GM18526 (cell line): ENCODE data around the gene GPSM1.

Experiments used
- POLR2A ChIP-seq: IDR thresholded peaks from 3 replicates; pipeline ENCODE4 v1.6.1; 2011; ENCODE audit not compliant: insufficient read length; ENCODE audit errors: extremely low read depth

The GPSM1 gene

GRCh38 chr9:136347472-136348256 is 20.3 kb downstream of the GPSM1 start:
- no peak for TF ChIP-seq POLR2A

GRCh38 chr9:136348691-136349090 is 21.4 kb downstream of the GPSM1 start:
- TF ChIP-seq POLR2A: no peak

GRCh38 chr9:136349546-136349945 is 22.2 kb downstream of the GPSM1 start:
- no peak for TF ChIP-seq POLR2A

- no peak for TF ChIP-seq POLR2A
These were observed 24.0 kb downstream of the GPSM1 start for GRCh38 chr9:136351252-136351800.

- no peak for TF ChIP-seq POLR2A
These were observed 25.3 kb downstream of the GPSM1 start for GRCh38 chr9:136352682-136353081.

GRCh38 chr9:136353088-136353487 is 25.7 kb downstream of the GPSM1 start:
- TF ChIP-seq POLR2A: no peak

GRCh38 chr9:136353757-136354488 is 26.6 kb downstream of the GPSM1 start:
- TF ChIP-seq POLR2A: no peak

GRCh38 chr9:136354592-136355085 is 27.3 kb downstream of the GPSM1 start:
- no peak for TF ChIP-seq POLR2A

- no peak for TF ChIP-seq POLR2A
These were observed 28.5 kb downstream of the GPSM1 start for GRCh38 chr9:136355616-136356557.

GRCh38 chr9:136357202-136357725 is 29.9 kb downstream of the GPSM1 start:
- TF ChIP-seq POLR2A: no peak

GRCh38 chr9:136358016-136358415 is 30.7 kb downstream of the GPSM1 start:
- no peak for TF ChIP-seq POLR2A

- no peak for TF ChIP-seq POLR2A
These were observed 31.5 kb downstream of the GPSM1 start for GRCh38 chr9:136358888-136359287.

GRCh38 chr9:136359774-136360718 is 32.7 kb downstream of the GPSM1 start:
- TF ChIP-seq POLR2A: no peak
